SU-DHL-6 (cell line): ENCODE results near the gene PDLIM5.

Experiments
- H2AFZ ChIP-seq: fragments of 200-600 bp; sonication (generic); 2 replicates; pipeline ENCODE4 v1.6.1; 2014; ENCODE audit warnings: low read depth, mild to moderate bottlenecking, moderate library complexity, mixed read lengths, antibody characterized with exemption, low read length; ENCODE audit not compliant: severe bottlenecking
- H3F3A ChIP-seq: fragments of 200-600 bp; shearing (Covaris generic); 2 replicates; pipeline ENCODE4 v1.6.0; 2016; ENCODE audit warnings: antibody characterized with exemption, mild to moderate bottlenecking; ENCODE audit not compliant: insufficient read depth
- H3K27ac ChIP-seq: fragments of 200-600 bp; sonication (generic); 2 replicates; pipeline ENCODE4 v1.5.1; 2016; ENCODE audit warnings: low read depth, mild to moderate bottlenecking, low read length, moderate library complexity, mixed read lengths
- H3K27me3 ChIP-seq: fragments of 200-600 bp; sonication (generic), shearing (Covaris generic); 2 replicates; pipeline ENCODE4 v1.6.0; 2014; ENCODE audit warnings: mild to moderate bottlenecking, low read length
- H3K36me3 ChIP-seq: fragments of 200-600 bp; sonication (generic); 2 replicates; pipeline ENCODE4 v1.6.1; 2014; ENCODE audit warnings: mild to moderate bottlenecking, low read length, mixed read lengths
- H3K4me2 ChIP-seq: fragments of 300-600, 200-600 bp; shearing (Covaris generic), sonication (generic); 2 replicates; pipeline ENCODE4 v1.6.0; 2014; ENCODE audit warnings: low read length, low read depth, mild to moderate bottlenecking; ENCODE audit not compliant: poor library complexity, severe bottlenecking
- H3K4me3 ChIP-seq: fragments of 200-600 bp; sonication (generic); 2 replicates; pipeline ENCODE4 v1.5.1; 2014; ENCODE audit warnings: antibody characterized with exemption, low read length, mild to moderate bottlenecking, mixed read lengths; ENCODE audit not compliant: insufficient read depth, poor library complexity, severe bottlenecking
- H3K79me2 ChIP-seq: fragments of 200-600 bp; sonication (generic); 2 replicates; pipeline ENCODE4 v1.6.1; 2014; ENCODE audit warnings: mild to moderate bottlenecking, low read length, moderate library complexity; ENCODE audit not compliant: insufficient read depth
- H3K9ac ChIP-seq: fragments of 200-600 bp; sonication (generic); 2 replicates; pipeline ENCODE4 v1.7.0; 2014; ENCODE audit warnings: mild to moderate bottlenecking, low read length
- H3K9me2 ChIP-seq: fragments of 200-600 bp; sonication (generic); replicated peaks from 2 replicates; pipeline ENCODE4 v1.6.1; 2014; ENCODE audit warnings: low read length; ENCODE audit not compliant: insufficient read depth
- H3K9me3 ChIP-seq: fragments of 200-600 bp; sonication (generic); 2 replicates; pipeline ENCODE4 v1.6.1; 2014; ENCODE audit warnings: low read length, mixed read lengths; ENCODE audit not compliant: insufficient read depth
- H4K20me1 ChIP-seq: fragments of 200-600 bp; sonication (generic); 2 replicates; pipeline ENCODE4 v1.6.1; 2014; ENCODE audit warnings: low read depth, mild to moderate bottlenecking, antibody characterized with exemption, low read length, moderate library complexity, mixed read lengths
- EZH2phosphoT487 ChIP-seq: fragments of 200-600 bp; sonication (generic), shearing (Covaris generic); conservative IDR thresholded peaks from 2 replicates; pipeline ENCODE4 v1.6.1; 2018; ENCODE audit warnings: mild to moderate bottlenecking, antibody characterized with exemption, low read length, moderate library complexity, mixed read lengths
- TF ChIP-seq, protein P1 (sequence below): fragments of 200-600 bp; sonication (generic); IDR thresholded peaks from one replicate; pipeline ENCODE4 v1.5.1; 2017; ENCODE audit warnings: antibody characterized with exemption, mild to moderate bottlenecking, low read length, moderate library complexity; ENCODE audit not compliant: insufficient read depth, poor library complexity, severe bottlenecking

PDLIM5 gene

DNA sequence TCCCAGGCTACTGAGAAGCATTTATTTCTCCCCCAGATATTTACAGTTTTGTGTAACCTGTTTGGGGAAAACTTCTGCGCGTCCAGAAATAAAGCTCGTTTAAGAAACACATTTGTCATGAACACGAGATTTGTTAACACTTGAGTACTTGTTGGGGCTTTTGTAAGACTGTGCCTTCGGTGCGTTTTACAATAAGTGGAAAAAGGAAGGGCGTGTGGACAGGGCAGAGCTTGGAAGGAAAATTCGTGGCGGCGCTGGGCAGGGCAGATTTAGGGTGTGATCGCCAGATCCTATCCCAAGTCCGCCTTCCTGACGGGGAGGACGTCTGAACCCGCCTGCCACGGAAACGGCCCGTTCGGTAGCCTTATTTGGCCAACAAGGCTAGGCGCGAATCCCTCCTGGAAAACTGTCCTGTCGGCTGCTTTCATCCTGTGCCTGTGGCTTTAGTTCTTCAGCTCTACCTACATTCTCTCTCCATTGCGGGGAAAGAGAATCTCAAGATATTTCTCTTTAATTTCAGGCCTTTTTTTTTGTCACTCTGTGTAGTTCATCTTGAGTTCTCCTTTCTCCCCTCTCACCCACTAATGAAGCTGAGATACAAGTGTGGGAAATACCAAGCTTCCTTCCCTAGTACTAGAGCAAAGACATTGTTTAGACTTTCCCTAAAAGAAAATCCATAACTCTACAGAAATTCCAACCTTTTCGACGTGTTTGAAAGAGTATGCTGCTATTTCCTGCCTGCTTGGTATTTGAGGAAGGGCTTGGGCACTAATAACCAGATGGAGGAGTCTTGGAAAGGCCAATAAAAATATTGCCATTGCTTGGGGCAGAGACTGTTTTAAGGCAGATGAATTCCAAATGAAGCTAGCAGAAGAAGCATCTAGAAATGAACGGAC, 982 bp downstream of the PDLIM5 start:
- H3K79me2 ChIP-seq: no peaks in the 10 kb centered on the region
- H3K27ac ChIP-seq: no peak overlapping the region
- no peaks in the 10 kb centered on the region for H3K9me3 ChIP-seq
- peak overlapping the region; percentile 95 for H2AFZ ChIP-seq
- H3K36me3 ChIP-seq: no peaks in the 10 kb centered on the region
- no peaks in the 10 kb centered on the region for H3K9me2 ChIP-seq
- H4K20me1 ChIP-seq: no peaks in the 10 kb centered on the region
- peak overlapping the region; percentile 65 for H3K4me3 ChIP-seq
- peak overlapping the region; percentile 87 for H3K4me2 ChIP-seq
- no peaks in the 10 kb centered on the region for H3K27me3 ChIP-seq
- peak overlapping the region; percentile 69 for H3K9ac ChIP-seq
- TF ChIP-seq, protein P1, sequence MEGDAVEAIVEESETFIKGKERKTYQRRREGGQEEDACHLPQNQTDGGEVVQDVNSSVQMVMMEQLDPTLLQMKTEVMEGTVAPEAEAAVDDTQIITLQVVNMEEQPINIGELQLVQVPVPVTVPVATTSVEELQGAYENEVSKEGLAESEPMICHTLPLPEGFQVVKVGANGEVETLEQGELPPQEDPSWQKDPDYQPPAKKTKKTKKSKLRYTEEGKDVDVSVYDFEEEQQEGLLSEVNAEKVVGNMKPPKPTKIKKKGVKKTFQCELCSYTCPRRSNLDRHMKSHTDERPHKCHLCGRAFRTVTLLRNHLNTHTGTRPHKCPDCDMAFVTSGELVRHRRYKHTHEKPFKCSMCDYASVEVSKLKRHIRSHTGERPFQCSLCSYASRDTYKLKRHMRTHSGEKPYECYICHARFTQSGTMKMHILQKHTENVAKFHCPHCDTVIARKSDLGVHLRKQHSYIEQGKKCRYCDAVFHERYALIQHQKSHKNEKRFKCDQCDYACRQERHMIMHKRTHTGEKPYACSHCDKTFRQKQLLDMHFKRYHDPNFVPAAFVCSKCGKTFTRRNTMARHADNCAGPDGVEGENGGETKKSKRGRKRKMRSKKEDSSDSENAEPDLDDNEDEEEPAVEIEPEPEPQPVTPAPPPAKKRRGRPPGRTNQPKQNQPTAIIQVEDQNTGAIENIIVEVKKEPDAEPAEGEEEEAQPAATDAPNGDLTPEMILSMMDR: no peak
- no peak for TF ChIP-seq EZH2phosphoT487
- no peaks in the 10 kb centered on the region for H3F3A ChIP-seq

DNA sequence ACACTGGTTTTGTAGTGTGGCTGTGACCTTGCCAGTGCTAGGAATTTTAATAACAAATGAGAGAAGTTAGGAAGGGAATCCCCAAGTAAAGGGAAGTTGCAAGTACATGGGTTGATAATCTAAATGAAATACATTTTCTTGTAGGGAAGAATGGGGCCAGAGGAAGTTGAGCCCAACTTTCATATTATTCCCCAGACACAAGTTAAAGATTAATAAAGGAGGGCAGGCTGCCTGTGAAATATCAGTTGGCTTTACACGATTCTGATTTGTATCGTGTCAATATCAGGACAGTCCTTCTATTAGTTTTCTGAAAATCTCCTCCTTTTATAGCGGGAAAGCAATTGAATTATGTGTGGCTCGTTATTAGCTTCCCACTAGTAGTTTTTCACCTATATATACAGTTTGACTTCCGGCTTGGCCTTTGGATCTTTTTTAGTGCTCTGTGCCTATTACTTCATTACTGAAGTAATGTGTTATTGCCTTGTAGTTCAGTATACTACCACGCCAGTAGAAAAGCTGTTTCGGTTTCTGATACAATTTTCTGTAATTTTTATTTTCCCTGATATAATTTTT, 1.7 kb downstream of the PDLIM5 start:
- Histone ChIP-seq H3K27ac (no peak overlapping the region), H3K79me2 (no peaks in the 10 kb centered on the region)

DNA sequence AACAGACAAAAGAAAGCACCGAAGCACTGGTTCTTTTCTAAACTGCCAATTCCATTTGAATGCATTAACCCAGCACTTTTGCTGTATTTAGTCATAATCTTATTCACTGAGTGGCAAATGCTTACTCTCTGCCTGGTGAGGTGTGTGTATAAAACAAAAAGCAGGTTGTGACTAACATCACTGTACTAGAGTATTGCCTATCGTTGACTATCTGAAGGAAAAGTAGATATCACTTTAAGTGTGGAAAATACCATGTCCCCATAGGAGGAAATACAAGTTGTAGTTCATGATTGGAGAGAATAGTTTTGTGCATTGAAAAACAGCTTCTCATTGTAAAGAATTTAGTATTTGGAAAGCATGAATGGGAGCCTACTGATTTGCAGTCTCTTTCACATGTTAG, 2.7 kb downstream of the PDLIM5 start:
- Histone ChIP-seq H2AFZ (no peak overlapping the region), H3K79me2 (no peaks in the 10 kb centered on the region), H3K4me2 (no peak overlapping the region), H3F3A (no peaks in the 10 kb centered on the region), H4K20me1 (no peaks in the 10 kb centered on the region), H3K9me2 (no peaks in the 10 kb centered on the region), H3K36me3 (no peaks in the 10 kb centered on the region), H3K27me3 (no peaks in the 10 kb centered on the region), H3K9me3 (no peaks in the 10 kb centered on the region), H3K9ac (no peak overlapping the region), H3K4me3 (no peak overlapping the region), H3K27ac (no peak overlapping the region)
- TF ChIP-seq EZH2phosphoT487: no peak
- TF ChIP-seq, protein P1: no peak

More for the DNA sequence above, 1.7 kb downstream of the PDLIM5 start:
- H3K9me2 ChIP-seq: no peaks in the 10 kb centered on the region
- no peaks in the 10 kb centered on the region for H3K36me3 ChIP-seq
- no peak overlapping the region for H2AFZ ChIP-seq
- no peaks in the 10 kb centered on the region for H3K27me3 ChIP-seq
- no peaks in the 10 kb centered on the region for H4K20me1 ChIP-seq
- H3K9me3 ChIP-seq: no peaks in the 10 kb centered on the region
- TF ChIP-seq, protein P1: no peak
- no peaks in the 10 kb centered on the region for H3F3A ChIP-seq
- H3K4me3 ChIP-seq: no peak overlapping the region
- no peak overlapping the region for H3K9ac ChIP-seq
- no peak overlapping the region for H3K4me2 ChIP-seq
